Loucy (cell line): ENCODE measurements around the gene GMEB2.
"Not testable (repeated sequence)": the region's sequence is repeated elsewhere in the genome, so short reads cannot be mapped to it uniquely, and the experiment has no call there.

Source experiments
- H2AFZ ChIP-seq: fragments of 200-600 bp; sonication (generic); 2 replicates; pipeline ENCODE4 v1.6.0; 2016; ENCODE audit warnings: antibody characterized with exemption, mild to moderate bottlenecking, low read length, moderate library complexity
- H3F3A ChIP-seq: fragments of 200-600 bp; 2 replicates; pipeline ENCODE4 v1.6.0; 2016; ENCODE audit warnings: antibody characterized with exemption, low read depth, mild to moderate bottlenecking
- H3K27me3 ChIP-seq: fragments of 200-600 bp; sonication (generic); 2 replicates; pipeline ENCODE4 v1.6.1; 2014; ENCODE audit warnings: low read length, mild to moderate bottlenecking; ENCODE audit not compliant: insufficient read depth, poor library complexity, severe bottlenecking
- H3K36me3 ChIP-seq: fragments of 200-600 bp; sonication (generic); 2 replicates; pipeline ENCODE4 v1.6.1; 2016; ENCODE audit warnings: low read length; ENCODE audit not compliant: insufficient read depth
- H3K4me1 ChIP-seq: fragments of 200-600 bp; sonication (generic); 2 replicates; pipeline ENCODE4 v1.5.1; 2014; ENCODE audit warnings: low read length, mild to moderate bottlenecking; ENCODE audit not compliant: insufficient read depth, poor library complexity, severe bottlenecking
- H3K4me2 ChIP-seq: fragments of 200-600 bp; sonication (generic); 2 replicates; pipeline ENCODE4 v1.6.0; 2014; ENCODE audit warnings: antibody characterized with exemption, low read length, low read depth, mild to moderate bottlenecking; ENCODE audit not compliant: poor library complexity, severe bottlenecking
- H3K4me3 ChIP-seq: fragments of 200-600 bp; sonication (generic); 2 replicates; pipeline ENCODE4 v1.5.1; 2014; ENCODE audit warnings: low read length, mild to moderate bottlenecking, mixed read lengths; ENCODE audit not compliant: poor library complexity, severe bottlenecking
- H3K79me2 ChIP-seq: fragments of 200-600 bp; sonication (generic); 2 replicates; pipeline ENCODE4 v1.6.1; 2014; ENCODE audit warnings: low read length; ENCODE audit not compliant: insufficient read depth
- H3K9ac ChIP-seq: fragments of 200-600 bp; sonication (generic); 2 replicates; pipeline ENCODE4 v1.6.0; 2014; ENCODE audit warnings: mild to moderate bottlenecking, low read depth, low read length, moderate library complexity; ENCODE audit not compliant: poor library complexity, severe bottlenecking
- H3K9me2 ChIP-seq: fragments of 200-600 bp; sonication (generic); replicated peaks from 2 replicates; pipeline ENCODE4 v1.6.1; 2016; ENCODE audit warnings: low read depth, low read length, mixed read lengths
- H3K9me3 ChIP-seq: fragments of 200-600 bp; sonication (generic); 2 replicates; pipeline ENCODE4 v1.6.1; 2014; ENCODE audit warnings: mild to moderate bottlenecking, antibody characterized with exemption, low read length, low read depth; ENCODE audit not compliant: insufficient read depth
- H4K20me1 ChIP-seq: fragments of 200-600 bp; sonication (generic); 2 replicates; pipeline ENCODE4 v1.6.0; 2014; ENCODE audit warnings: antibody characterized with exemption, low read length, mild to moderate bottlenecking; ENCODE audit not compliant: insufficient read depth, poor library complexity, severe bottlenecking
- EZH2phosphoT487 ChIP-seq: fragments of 200-600 bp; IDR thresholded peaks from 2 replicates; pipeline ENCODE4 v1.6.1; 2018; ENCODE audit warnings: antibody characterized with exemption, mild to moderate bottlenecking, moderate library complexity, borderline replicate concordance
- TF ChIP-seq, protein P1 (sequence below): fragments of 200-600 bp; sonication (generic); conservative IDR thresholded peaks from 2 replicates; pipeline ENCODE4 v1.5.1; 2014; ENCODE audit warnings: mild to moderate bottlenecking, antibody characterized with exemption, low read length

Gene GMEB2

DNA sequence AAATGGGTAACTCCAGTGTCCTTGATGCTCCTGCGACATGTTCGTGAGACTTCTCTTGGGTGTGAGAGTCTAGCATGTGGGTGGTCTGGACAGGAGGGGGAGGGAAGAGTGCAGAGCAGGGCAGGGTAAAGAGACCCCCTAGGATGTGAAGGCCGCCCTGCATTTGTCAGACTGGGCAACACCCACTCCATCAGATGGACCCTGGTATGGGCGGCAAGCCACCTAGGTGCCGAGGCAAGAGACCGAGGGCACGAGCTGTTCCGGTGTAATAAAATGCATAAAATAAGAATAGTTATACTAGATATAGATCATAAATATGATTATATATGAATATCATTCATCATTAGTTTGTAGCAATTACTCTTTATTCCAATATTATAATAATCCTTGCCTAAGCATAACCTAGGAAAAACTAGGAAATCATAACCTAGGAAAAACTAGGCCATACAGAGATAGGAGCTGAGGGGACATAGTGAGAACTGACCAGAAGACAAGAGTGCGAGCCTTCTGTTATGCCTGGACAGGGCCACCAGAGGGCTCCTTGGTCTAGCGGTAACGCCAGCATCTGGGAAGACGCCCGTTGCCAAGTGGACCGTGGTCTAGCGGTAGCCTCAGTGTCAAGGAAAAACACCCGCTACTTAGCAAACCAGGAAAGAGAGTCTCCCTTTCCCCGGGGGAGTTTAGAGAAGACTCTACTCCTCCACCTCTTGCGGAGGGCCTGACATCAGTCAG is 12.9 kb downstream of the GMEB2 start:
- Histone ChIP-seq H3K36me3 (peaks cover 35% of the 10 kb centered on the region; the same call in 1 of the 2 replicates), H3K79me2 (peaks cover 15% of the 10 kb centered on the region; the same call in 1 of the 2 replicates)
- TF ChIP-seq, protein P1, sequence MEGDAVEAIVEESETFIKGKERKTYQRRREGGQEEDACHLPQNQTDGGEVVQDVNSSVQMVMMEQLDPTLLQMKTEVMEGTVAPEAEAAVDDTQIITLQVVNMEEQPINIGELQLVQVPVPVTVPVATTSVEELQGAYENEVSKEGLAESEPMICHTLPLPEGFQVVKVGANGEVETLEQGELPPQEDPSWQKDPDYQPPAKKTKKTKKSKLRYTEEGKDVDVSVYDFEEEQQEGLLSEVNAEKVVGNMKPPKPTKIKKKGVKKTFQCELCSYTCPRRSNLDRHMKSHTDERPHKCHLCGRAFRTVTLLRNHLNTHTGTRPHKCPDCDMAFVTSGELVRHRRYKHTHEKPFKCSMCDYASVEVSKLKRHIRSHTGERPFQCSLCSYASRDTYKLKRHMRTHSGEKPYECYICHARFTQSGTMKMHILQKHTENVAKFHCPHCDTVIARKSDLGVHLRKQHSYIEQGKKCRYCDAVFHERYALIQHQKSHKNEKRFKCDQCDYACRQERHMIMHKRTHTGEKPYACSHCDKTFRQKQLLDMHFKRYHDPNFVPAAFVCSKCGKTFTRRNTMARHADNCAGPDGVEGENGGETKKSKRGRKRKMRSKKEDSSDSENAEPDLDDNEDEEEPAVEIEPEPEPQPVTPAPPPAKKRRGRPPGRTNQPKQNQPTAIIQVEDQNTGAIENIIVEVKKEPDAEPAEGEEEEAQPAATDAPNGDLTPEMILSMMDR: peak; percentile 30
- H3K4me2 ChIP-seq, H3F3A ChIP-seq, H2AFZ ChIP-seq, H3K4me3 ChIP-seq, H3K9ac ChIP-seq, H3K27me3 ChIP-seq, H3K9me3 ChIP-seq, H3K4me1 ChIP-seq, H4K20me1 ChIP-seq, H3K9me2 ChIP-seq: not testable (repeated sequence)

DNA sequence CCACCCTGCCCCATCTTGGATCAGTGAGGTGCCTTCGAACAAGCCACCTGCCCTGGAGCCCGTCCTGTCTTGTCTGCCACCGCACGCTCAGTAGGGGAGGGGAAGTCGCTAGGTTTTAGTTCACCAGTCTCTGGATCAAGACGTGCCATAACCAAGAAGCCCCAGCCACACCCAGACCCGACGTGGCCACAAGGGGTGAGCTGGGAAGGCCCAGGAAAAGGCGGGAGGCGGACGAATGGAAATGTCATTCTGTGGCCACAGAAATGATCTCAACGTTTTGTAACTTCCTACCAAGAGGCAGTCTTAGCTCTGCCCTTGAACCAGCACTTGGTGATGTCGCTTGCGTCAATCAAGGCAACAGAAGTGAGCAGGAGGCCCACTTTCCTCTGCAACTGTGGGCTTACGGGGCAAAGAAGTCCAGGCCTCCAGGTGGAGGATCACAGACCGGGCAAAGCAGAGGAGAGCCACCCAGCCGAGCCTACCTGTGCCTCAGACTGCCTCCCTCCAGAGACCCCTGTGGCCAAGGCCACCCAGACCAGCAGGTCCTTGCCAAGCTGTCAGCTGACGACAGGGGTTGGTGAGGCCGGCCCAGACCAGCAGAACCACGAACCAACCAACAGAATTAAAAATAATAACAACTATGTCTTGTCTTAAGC is 14.5 kb downstream of the GMEB2 start:
- Histone ChIP-seq H3K4me3 (no peak overlapping the region), H4K20me1 (no peaks in the 10 kb centered on the region), H3K4me2 (no peak overlapping the region), H3K36me3 (peaks cover 21% of the 10 kb centered on the region; the same call in 1 of the 2 replicates), H3K79me2 (peaks cover 8% of the 10 kb centered on the region; the same call in 1 of the 2 replicates), H3F3A (no peaks in the 10 kb centered on the region), H3K27me3 (no peaks in the 10 kb centered on the region), H3K9me3 (no peaks in the 10 kb centered on the region; the same call in 1 of the 2 replicates), H3K9me2 (no peaks in the 10 kb centered on the region), H3K9ac (no peak overlapping the region), H3K4me1 (no peaks in the 10 kb centered on the region), H2AFZ (no peak overlapping the region)
- no peak for TF ChIP-seq EZH2phosphoT487
- TF ChIP-seq, protein P1: no peak

DNA sequence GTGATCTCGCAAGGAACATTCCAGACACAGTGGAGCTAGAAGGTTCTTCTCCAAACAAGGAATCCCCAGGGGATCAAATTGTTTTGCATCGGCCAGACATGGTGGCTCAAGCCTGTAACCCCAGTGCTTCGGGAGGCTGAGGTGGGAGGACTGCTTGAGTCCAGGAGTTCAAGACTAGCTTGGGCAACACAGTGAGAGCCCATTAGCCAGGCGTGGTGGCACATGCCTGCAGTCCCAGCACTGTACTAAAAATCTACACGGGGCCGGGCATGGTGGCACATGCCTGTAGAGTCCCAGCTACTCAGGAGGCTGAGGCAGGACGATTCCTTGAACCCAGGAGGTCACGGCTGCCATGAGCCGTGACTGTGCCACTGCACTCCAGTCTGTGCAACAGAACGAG is 15.3 kb downstream of the GMEB2 start:
- no peak for TF ChIP-seq EZH2phosphoT487
- TF ChIP-seq, protein P1: no peak

More for the DNA sequence above, 15.3 kb downstream of the GMEB2 start:
- Histone ChIP-seq H4K20me1 (no peaks in the 10 kb centered on the region), H3K4me2 (no peak overlapping the region), H3K9me3 (no peaks in the 10 kb centered on the region; the same call in 1 of the 2 replicates), H3K27me3 (no peaks in the 10 kb centered on the region), H3K4me1 (no peaks in the 10 kb centered on the region), H3K4me3 (no peak overlapping the region), H3K36me3 (peaks cover 14% of the 10 kb centered on the region; the same call in 1 of the 2 replicates), H2AFZ (no peak overlapping the region), H3K9ac (no peak overlapping the region), H3K79me2 (peaks cover 8% of the 10 kb centered on the region; the same call in 1 of the 2 replicates), H3K9me2 (no peaks in the 10 kb centered on the region), H3F3A (no peaks in the 10 kb centered on the region)
